ENCODE results near the gene GPR62.

DNA sequence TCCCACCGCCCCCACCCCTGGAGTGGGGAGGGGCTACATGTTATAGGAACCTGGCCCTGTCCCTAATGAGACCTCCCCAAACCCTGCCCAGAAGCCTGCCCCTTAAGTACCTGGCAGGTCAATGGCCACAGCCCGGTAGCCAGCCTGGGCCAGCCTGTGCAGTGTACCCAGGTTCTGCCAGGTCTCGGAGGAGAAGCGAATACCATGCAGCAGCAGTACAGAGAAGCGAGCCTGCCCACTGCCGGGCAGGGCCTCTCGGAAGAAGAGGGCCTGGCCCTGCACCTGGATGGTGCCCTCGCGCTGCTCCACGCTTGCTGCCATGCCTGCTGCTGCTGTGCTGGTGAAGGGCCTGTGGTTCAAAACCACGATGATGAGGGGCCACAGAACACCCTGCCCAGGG, 16.2 kb downstream of the GPR62 start:
- TF ChIP-seq, protein P1, sequence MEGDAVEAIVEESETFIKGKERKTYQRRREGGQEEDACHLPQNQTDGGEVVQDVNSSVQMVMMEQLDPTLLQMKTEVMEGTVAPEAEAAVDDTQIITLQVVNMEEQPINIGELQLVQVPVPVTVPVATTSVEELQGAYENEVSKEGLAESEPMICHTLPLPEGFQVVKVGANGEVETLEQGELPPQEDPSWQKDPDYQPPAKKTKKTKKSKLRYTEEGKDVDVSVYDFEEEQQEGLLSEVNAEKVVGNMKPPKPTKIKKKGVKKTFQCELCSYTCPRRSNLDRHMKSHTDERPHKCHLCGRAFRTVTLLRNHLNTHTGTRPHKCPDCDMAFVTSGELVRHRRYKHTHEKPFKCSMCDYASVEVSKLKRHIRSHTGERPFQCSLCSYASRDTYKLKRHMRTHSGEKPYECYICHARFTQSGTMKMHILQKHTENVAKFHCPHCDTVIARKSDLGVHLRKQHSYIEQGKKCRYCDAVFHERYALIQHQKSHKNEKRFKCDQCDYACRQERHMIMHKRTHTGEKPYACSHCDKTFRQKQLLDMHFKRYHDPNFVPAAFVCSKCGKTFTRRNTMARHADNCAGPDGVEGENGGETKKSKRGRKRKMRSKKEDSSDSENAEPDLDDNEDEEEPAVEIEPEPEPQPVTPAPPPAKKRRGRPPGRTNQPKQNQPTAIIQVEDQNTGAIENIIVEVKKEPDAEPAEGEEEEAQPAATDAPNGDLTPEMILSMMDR (IDR thresholded peaks at IDR 0.05): no peak
- no peak for TF ChIP-seq POLR2A (IDR thresholded peaks at IDR 0.05)
